ENCODE results near the gene NCOA4. TPM values are rescaled to one million over a fixed set of nuclear protein-coding genes. Genes with fewer than 3 reads are reported as not detected.
"Not testable (repeated sequence)": the region's sequence is repeated elsewhere in the genome, so short reads cannot be mapped to it uniquely, and the experiment has no call there.

The NCOA4 gene
- total RNA-seq, 1 donor from 2014 or later: 155 TPM

- DNase-seq (ENCODE audit: low spot score): peak; percentile 42
These were observed 10.7 kb downstream of the NCOA4 start for GRCh38 chr10:46019569-46020343.

DNA sequence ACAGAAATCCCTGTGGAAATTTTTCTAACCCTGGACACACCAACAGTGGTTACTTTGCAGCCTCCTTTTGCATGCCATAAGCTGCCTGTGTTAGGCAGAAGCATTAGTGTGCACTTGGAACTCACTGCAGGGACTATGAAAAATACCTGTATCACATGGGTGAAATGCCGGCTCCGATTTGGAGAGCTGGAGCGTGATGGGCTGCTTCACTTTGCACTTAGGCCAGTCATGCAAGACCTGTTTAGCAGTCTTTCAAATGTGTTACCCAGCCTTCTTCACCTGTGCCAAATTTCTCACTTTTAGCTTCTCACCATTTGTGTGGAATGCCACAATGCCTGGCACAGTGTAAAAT is 11.3 kb downstream of the NCOA4 start:
- peak; percentile 37 for DNase-seq (ENCODE audit: low spot score)

DNA sequence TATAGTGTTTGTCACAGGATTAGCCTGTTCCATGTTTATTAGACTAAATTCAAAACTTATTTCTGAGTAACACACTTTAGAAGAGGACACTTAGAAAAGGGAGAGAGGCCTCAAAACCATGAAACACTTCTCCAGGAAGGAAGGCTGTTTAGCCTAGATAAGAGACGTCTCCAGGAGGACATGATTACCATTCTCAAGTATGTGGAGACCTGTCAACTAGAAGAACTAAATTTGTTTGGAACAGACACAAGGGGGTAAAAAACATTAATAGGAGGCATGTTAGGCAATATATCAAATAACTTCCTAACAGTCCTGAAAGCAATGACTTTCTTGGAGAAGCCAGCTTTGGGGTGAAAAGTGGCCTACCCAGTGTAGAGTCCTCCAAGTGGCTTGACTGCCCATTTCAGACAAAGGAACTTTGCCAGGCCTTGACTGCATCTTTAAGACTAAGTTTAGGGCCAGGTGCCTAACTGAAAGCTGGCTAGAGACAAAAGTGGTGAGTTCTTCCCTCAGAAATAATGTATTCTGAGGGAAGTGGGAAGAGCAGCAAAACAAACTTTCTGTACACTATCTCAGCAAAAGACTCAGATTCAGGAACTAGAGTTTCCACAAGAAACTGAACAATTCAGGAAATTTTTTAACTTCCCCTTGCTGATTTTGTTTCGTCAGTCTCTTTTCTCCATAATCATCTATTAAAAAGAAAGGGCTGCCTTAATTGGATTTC is 11.8 kb downstream of the NCOA4 start:
- no peak for DNase-seq (ENCODE audit: low spot score)

GRCh38 chr10:46017733-46018132 is 12.7 kb downstream of the NCOA4 start:
- no peak for DNase-seq (ENCODE audit: low spot score)

- DNase-seq (ENCODE audit: low spot score): no peak
These were observed 13.6 kb downstream of the NCOA4 start for GRCh38 chr10:46016811-46017210.

DNA sequence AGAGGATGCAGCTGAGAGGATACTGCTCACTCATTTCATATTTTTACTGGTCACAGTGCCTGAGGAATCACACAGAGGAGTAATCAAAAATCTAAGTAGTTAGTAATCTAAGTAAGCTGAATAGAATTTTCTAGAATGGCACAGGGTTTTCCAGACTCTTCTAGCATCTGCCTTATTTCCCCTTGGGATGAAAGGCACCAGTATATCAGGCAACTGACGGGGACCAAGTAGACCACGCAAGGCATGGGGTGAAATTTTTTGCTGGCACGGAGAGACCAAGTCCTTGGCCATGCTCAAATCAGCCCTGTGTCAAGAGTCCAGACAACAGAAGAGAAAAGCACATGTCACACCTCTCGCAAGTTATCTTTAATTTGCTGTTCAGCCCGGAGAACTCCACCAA is 14.2 kb downstream of the NCOA4 start:
- DNase-seq (ENCODE audit: low spot score): no peak

GRCh38 chr10:46014683-46015405 is 15.6 kb downstream of the NCOA4 start:
- DNase-seq (ENCODE audit: low spot score): no peak

- DNase-seq (ENCODE audit: low spot score): no peak
These were observed 16.2 kb downstream of the NCOA4 start for GRCh38 chr10:46014206-46014605.

- no peak for DNase-seq (ENCODE audit: low spot score)
These were observed 17.7 kb downstream of the NCOA4 start for GRCh38 chr10:46012746-46013145.

- DNase-seq (ENCODE audit: low spot score): no peak
These were observed 24.2 kb downstream of the NCOA4 start for GRCh38 chr10:46006219-46006618.

GRCh38 chr10:46005383-46005782 is 25.0 kb downstream of the NCOA4 start:
- DNase-seq (ENCODE audit: low spot score): no peak

DNA sequence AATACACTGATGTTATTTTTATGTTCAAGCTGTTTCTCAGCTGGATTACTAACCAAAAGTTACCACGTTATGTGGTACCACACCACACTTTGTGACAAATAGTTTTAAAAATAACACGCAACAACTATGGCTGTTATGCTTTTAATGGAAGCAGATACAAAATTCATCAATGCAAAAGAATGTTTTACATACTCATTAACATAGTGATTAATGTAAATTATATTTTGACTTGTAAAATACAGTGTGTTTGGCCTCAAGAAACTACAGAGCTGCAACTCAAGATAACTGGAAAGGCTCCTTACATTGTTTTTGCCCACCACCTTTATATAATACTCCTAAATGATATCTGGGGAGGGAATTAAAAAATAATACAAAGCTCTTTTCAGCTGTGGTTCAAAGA is 25.5 kb downstream of the NCOA4 start:
- no peak for DNase-seq (ENCODE audit: low spot score)

DNA sequence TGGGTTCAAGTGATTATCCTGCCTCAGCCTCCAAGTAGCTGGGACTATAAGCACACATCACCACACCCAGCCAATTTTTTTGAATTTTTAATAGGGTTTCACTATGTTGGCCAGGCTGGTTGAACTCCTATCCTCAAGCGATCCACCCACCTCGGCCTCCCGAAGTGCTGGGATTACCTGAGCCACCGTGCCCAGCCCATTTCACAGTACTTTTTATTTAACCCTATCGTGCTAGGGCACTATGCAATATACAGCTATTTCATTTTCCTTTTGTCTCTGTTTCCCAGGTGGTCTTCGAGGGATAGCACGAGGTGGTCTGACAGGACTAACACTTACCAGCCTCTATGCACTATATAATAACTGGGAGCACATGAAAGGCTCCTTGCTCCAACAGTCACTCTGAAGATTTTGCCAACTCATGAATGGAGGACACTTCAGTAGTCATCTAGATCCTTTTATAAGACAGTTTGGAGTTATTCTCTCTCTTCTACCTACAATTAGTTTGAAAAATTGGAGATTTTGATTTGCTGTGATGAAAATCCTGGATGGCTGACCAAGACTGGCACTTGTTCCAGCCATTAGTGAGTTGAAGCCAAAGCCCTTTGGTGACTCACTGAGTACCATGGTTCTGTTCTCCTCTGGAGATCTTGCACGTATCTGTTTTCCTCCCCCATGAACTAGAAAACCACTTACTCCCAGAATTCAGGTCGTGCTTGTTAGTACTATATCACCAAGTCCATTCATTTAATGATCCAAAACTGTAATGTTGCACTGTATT is 27.3 kb downstream of the NCOA4 start:
- no peak for DNase-seq (ENCODE audit: low spot score)

DNA sequence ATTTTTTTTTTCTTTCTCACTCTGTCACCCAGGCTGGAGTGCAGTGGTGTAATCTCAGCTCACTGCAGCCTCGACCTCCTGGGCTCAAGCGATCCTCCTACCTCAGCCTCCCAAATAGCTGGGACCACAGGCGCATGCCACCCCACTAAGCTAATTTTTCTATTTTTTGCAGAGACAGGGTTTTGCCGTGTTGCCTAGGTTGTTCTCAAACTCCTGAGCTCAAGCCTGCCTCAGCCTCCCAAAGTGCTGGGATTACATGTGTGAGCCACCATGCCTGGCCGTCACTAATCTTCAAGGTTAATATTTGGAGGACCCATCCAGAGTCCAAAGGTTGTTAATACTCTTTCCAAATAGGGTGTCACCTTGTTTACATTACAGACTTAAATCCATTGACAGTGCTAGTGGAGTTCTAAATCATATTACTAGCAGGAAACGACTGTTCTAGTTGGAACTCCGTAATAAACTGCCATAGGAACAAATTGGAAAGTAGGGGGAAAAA is 28.2 kb downstream of the NCOA4 start:
- not testable (repeated sequence) for DNase-seq (ENCODE audit: low spot score)

GRCh38 chr10:46001187-46001756 is 29.2 kb downstream of the NCOA4 start:
- DNase-seq (ENCODE audit: low spot score): no peak

- no peak for DNase-seq (ENCODE audit: low spot score)
These were observed 29.9 kb downstream of the NCOA4 start for GRCh38 chr10:46000538-46000937.

- DNase-seq (ENCODE audit: low spot score): not testable (repeated sequence)
These were observed 30.5 kb downstream of the NCOA4 start for GRCh38 chr10:45999955-46000354.

DNA sequence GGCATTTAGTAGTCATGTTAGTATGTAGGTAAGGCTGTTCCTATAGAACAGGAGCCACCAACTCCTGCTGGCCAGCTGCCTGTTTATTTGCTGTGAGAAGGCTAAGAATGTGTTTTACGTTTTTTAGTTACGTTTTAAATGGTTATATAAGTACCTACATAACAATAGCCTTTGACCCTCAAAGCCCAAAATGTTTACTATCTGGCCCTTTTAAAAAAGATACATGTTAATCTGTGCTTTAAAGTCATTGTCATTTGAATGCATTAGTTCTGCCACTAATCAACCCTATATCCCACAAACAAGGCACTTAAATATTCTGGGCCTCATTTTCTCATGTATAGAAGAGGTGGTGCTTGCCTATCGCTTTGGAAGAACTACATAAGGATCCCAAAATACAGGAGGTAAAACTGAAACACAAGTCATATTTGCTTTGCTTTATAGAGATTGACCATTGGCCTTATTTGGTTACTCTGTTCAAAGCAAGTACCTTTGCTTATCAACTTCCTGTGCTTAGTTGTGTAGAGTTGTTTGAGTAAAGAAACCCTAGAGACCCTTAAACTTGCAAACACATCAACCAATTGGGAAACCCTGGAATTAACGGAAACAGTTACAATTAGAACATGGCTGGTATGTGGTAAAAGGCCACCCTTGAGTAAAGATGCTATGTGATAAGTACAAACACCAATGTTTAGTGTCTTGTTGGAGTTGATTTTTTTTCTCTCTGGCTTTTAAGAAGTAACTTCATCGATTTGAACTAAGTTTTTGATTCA is 32.2 kb downstream of the NCOA4 start:
- DNase-seq (ENCODE audit: low spot score): no peak

DNA sequence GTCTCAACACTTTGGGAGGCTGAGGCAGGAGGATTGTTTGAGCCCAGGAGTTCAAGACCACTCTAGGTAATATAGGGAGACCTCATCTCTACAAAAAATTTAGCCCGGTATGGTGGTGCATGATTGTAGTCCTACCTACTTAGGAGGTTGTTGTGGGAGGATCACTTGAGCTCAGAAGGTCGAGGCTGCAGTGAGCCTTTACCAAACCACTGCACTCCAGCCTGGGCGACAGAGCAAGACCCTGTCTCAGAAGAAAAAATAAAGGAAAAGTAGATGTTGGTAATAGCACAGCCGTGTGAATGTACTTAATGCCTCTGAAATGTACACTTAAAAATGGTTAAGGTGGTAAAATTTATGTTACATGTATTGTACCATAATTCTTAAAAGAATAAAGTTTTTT is 32.9 kb downstream of the NCOA4 start:
- no peak for DNase-seq (ENCODE audit: low spot score)

GRCh38 chr10:45985590-45985989 is 44.8 kb downstream of the NCOA4 start:
- DNase-seq (ENCODE audit: low spot score): not testable (repeated sequence)

DNA sequence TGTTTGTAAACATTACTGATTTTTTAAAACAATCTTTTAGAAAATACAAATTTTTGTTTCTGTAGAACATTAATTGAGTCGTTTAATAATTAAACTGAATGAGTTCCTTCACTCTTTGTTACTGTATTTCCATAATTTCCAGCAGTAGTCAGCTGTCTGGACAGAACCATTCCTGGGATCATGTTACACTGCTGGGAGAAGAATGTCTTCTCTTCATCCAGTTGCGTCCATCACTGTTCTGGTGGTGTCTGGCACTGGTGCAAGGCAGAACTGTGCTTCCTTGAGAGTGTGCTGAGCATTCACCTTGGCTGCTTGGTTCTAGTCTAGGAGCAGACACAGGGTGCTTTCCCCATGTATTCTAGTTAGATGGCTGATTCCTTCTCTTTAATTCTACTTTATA is 46.0 kb downstream of the NCOA4 start:
- DNase-seq (ENCODE audit: low spot score): not testable (repeated sequence)
